Measurements from ENCODE around the gene FCGBP.
"Not testable (repeated sequence)": the region's sequence is repeated elsewhere in the genome, so short reads cannot be mapped to it uniquely, and the experiment has no call there.

The FCGBP gene

GRCh38 chr19:39890755-39891551 is 43.5 kb downstream of the FCGBP start:
- TF ChIP-seq CTCF (IDR thresholded peaks at IDR 0.05; ENCODE audit: low read depth, low read length) = no peak
- in situ Hi-C loops (cut with HindIII; ENCODE audit: low sequenced_read_pairs) = no loop called here
- no peak for DNase-seq (ENCODE audit: low read depth, low spot score)
- no peak overlapping the region for H3K4me3 ChIP-seq (ENCODE audit: low read depth, low read length)

- DNase-seq (ENCODE audit: low read depth, low spot score); in situ Hi-C loops (cut with HindIII; ENCODE audit: low sequenced_read_pairs); H3K4me3 ChIP-seq (ENCODE audit: low read depth, low read length): not testable (repeated sequence)
Observed at GRCh38 chr19:39889872-39890754, 44.3 kb downstream of the FCGBP start.

GRCh38 chr19:39887456-39887951 is 46.9 kb downstream of the FCGBP start:
- DNase-seq (ENCODE audit: low read depth, low spot score); H3K4me3 ChIP-seq (ENCODE audit: low read depth, low read length); in situ Hi-C loops (cut with HindIII; ENCODE audit: low sequenced_read_pairs): not testable (repeated sequence)

- in situ Hi-C loops (cut with HindIII; ENCODE audit: low sequenced_read_pairs); H3K4me3 ChIP-seq (ENCODE audit: low read depth, low read length); DNase-seq (ENCODE audit: low read depth, low spot score): not testable (repeated sequence)
Observed at GRCh38 chr19:39885821-39886554, 48.4 kb downstream of the FCGBP start.

GRCh38 chr19:39884721-39885120 is 49.7 kb downstream of the FCGBP start:
- H3K4me3 ChIP-seq (ENCODE audit: low read depth, low read length); DNase-seq (ENCODE audit: low read depth, low spot score); in situ Hi-C loops (cut with HindIII; ENCODE audit: low sequenced_read_pairs): not testable (repeated sequence)

Measured in astrocyte of the spinal cord (primary cell).